ENCODE results near the gene ZDHHC18.

The ZDHHC18 gene

GRCh38 chr1:26890467-26890796 lies 63.9 kb downstream of the ZDHHC18 start:
- H3K9me3 ChIP-seq (ENCODE audit: control insufficient read depth, low read length): no peaks in the 10 kb centered on the region
- H3K9ac ChIP-seq: peak overlapping the region; percentile 80
- H3K36me3 ChIP-seq (ENCODE audit: control insufficient read depth, insufficient read depth, low read length): no peaks in the 10 kb centered on the region
- peak overlapping the region; percentile 64 for H3K4me3 ChIP-seq (ENCODE audit: low read depth, low read length)
- no peaks in the 10 kb centered on the region for H3K27me3 ChIP-seq (ENCODE audit: control insufficient read depth, insufficient read depth, low read length)
- peak overlapping the region; percentile 62 for H3K4me2 ChIP-seq (ENCODE audit: low read length)
- H3K27ac ChIP-seq: peak overlapping the region; percentile 85
- H3K4me1 ChIP-seq: no peaks in the 10 kb centered on the region
- H3K79me2 ChIP-seq: no peaks in the 10 kb centered on the region
- peak overlapping the region; percentile 83 for H2AFZ ChIP-seq
- no peak for TF ChIP-seq CTCF (IDR thresholded peaks at IDR 0.05)

- Histone ChIP-seq H3K79me2 (peaks cover 3% of the 10 kb centered on the region), H3K27ac (no peak overlapping the region), H3K4me3 (ENCODE audit: low read depth, low read length) (no peak overlapping the region), H3K9ac (no peak overlapping the region), H3K36me3 (ENCODE audit: control insufficient read depth, insufficient read depth, low read length) (no peaks in the 10 kb centered on the region), H3K4me1 (no peaks in the 10 kb centered on the region), H2AFZ (no peak overlapping the region), H3K4me2 (ENCODE audit: low read length) (no peak overlapping the region), H3K27me3 (ENCODE audit: control insufficient read depth, insufficient read depth, low read length) (no peaks in the 10 kb centered on the region), H3K9me3 (ENCODE audit: control insufficient read depth, low read length) (no peaks in the 10 kb centered on the region)
- TF ChIP-seq CTCF (IDR thresholded peaks at IDR 0.05): no peak
Observed at GRCh38 chr1:26894263-26894662, 67.8 kb downstream of the ZDHHC18 start.

GRCh38 chr1:26897351-26897750 lies 70.9 kb downstream of the ZDHHC18 start:
- Histone ChIP-seq H3K4me3 (ENCODE audit: low read depth, low read length) (no peak overlapping the region), H3K9ac (no peak overlapping the region), H3K36me3 (ENCODE audit: control insufficient read depth, insufficient read depth, low read length) (no peaks in the 10 kb centered on the region), H3K4me2 (ENCODE audit: low read length) (no peak overlapping the region), H3K27ac (no peak overlapping the region), H3K4me1 (peaks cover 4% of the 10 kb centered on the region), H3K79me2 (peaks cover 6% of the 10 kb centered on the region), H3K27me3 (ENCODE audit: control insufficient read depth, insufficient read depth, low read length) (no peaks in the 10 kb centered on the region), H3K9me3 (ENCODE audit: control insufficient read depth, low read length) (no peaks in the 10 kb centered on the region), H2AFZ (no peak overlapping the region)
- TF ChIP-seq CTCF (IDR thresholded peaks at IDR 0.05): no peak

GRCh38 chr1:26900001-26900814 lies 73.7 kb downstream of the ZDHHC18 start, which contains the start of gene GPATCH3:
GPATCH3 (minus strand) TSS chr1:26900467; CDS start chr1:26900442, 25 bp downstream.
- Histone ChIP-seq H3K79me2 (peaks cover 6% of the 10 kb centered on the region), H3K27ac (peak within 1 kb of the TSS; percentile 78), H3K36me3 (ENCODE audit: control insufficient read depth, insufficient read depth, low read length) (no peaks in the 10 kb centered on the region), H2AFZ (peak within 1 kb of the TSS; percentile 91), H3K4me3 (ENCODE audit: low read depth, low read length) (peak within 1 kb of the TSS; percentile 78), H3K9me3 (ENCODE audit: control insufficient read depth, low read length) (no peaks in the 10 kb centered on the region), H3K4me1 (peaks cover 4% of the 10 kb centered on the region), H3K4me2 (ENCODE audit: low read length) (peak within 1 kb of the TSS; percentile 76), H3K9ac (peak within 1 kb of the TSS; percentile 43), H3K27me3 (ENCODE audit: control insufficient read depth, insufficient read depth, low read length) (no peaks in the 10 kb centered on the region)
- no peak for TF ChIP-seq CTCF (IDR thresholded peaks at IDR 0.05)
